DMS79 (cell line): ENCODE measurements around the gene SNCAIP.

Experiments used
- DNase-seq: peaks from one replicate; lab custom pipeline; 2025; lab: John Stamatoyannopoulos, UW

The SNCAIP gene

GRCh38 chr5:122507045-122507444 is 195.0 kb downstream of the SNCAIP start:
- no peak for DNase-seq

DNA sequence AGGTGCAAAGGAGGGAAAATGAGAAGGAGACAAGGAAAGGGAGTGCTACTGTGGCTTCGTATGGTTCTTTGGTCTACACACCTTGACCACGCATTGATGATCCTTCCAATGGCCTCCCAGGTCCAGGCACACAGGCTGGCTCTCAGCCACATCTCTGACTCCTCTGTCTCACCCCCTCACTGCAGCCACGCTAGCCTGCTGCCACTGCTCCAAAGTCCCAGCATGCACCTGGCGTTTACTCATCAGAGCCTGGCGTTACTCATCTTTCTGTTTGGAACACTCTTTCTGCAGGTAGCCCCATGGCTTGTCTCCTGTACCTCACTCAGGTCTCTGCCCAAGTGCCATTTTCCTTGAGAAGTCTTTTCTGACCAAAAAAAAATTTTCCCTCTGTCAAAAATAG is 195.5 kb downstream of the SNCAIP start:
- no peak for DNase-seq

DNA sequence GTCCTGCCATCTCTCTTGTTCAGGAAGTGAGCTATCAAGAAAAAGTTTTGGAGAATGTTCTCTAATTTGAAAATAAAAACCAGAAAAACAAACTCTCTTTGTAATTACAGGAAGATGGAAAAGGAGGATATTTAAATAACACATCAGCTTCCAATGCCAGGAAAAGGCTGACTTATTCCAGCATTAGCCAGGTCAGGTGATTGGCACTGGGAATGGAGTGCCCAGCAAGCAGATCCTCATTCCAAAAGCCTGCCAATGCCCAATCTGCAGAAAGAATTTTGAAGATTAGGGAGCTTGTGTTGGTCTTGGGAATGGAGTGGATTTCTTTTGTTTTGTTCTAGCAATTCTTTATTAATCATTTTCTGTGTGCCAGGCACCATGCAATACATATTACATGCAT is 196.6 kb downstream of the SNCAIP start:
- DNase-seq: no peak
